ENCODE data around the gene PLPP4. TPM values are rescaled to one million over a fixed set of nuclear protein-coding genes. Genes with fewer than 3 reads are reported as not detected.

PLPP4 gene
- total RNA-seq, 1 donor from 2014 or later: 2.5 TPM

GRCh38 chr10:120483651-120484301, 26.7 kb downstream of the PLPP4 start:
- intact Hi-C loops (cut with DNase I): no loop called here
- H3K9me3 ChIP-seq: no peaks in the 10 kb centered on the region
- H3K36me3 ChIP-seq: no peaks in the 10 kb centered on the region
- H3K27me3 ChIP-seq: no peaks in the 10 kb centered on the region
- DNase-seq (ENCODE audit: extremely low spot score in 2 of 2): no peak
- H3K4me3 ChIP-seq: no peak overlapping the region
- H3K4me1 ChIP-seq: no peaks in the 10 kb centered on the region
- TF ChIP-seq POLR2A (IDR thresholded peaks at IDR 0.05) (no peak), CTCF (IDR thresholded peaks at IDR 0.05) (no peak), POLR2AphosphoS5 (IDR thresholded peaks at IDR 0.05; ENCODE audit: insufficient read depth in 1 of 2, low read depth in 1 of 2) (no peak)
- no peak overlapping the region for H3K27ac ChIP-seq

- Histone ChIP-seq H3K27me3 (no peaks in the 10 kb centered on the region), H3K4me3 (no peak overlapping the region), H3K36me3 (no peaks in the 10 kb centered on the region), H3K9me3 (no peaks in the 10 kb centered on the region), H3K4me1 (no peaks in the 10 kb centered on the region), H3K27ac (no peak overlapping the region)
- intact Hi-C loops (cut with DNase I): no loop called here
- TF ChIP-seq POLR2AphosphoS5 (IDR thresholded peaks at IDR 0.05; ENCODE audit: insufficient read depth in 1 of 2, low read depth in 1 of 2): no peak
- no peak for TF ChIP-seq POLR2A (IDR thresholded peaks at IDR 0.05)
- TF ChIP-seq CTCF (IDR thresholded peaks at IDR 0.05): no peak
- DNase-seq (ENCODE audit: extremely low spot score in 2 of 2): peak in 1 of 2 donors; percentile 40
Observed at GRCh38 chr10:120485946-120486345, 28.9 kb downstream of the PLPP4 start.

- Histone ChIP-seq H3K4me1 (no peaks in the 10 kb centered on the region), H3K9me3 (no peaks in the 10 kb centered on the region), H3K4me3 (no peak overlapping the region), H3K27me3 (no peaks in the 10 kb centered on the region), H3K36me3 (no peaks in the 10 kb centered on the region), H3K27ac (no peak overlapping the region)
- DNase-seq (ENCODE audit: extremely low spot score in 2 of 2): peak; percentile 25 to 56
- intact Hi-C loops (cut with DNase I): no loop called here
- TF ChIP-seq POLR2AphosphoS5 (IDR thresholded peaks at IDR 0.05; ENCODE audit: insufficient read depth in 1 of 2, low read depth in 1 of 2) (no peak), CTCF (IDR thresholded peaks at IDR 0.05) (no peak), POLR2A (IDR thresholded peaks at IDR 0.05) (no peak)
Observed at GRCh38 chr10:120486671-120487205, 29.7 kb downstream of the PLPP4 start.

GRCh38 chr10:120490288-120490687, 33.3 kb downstream of the PLPP4 start:
- Histone ChIP-seq H3K36me3 (no peaks in the 10 kb centered on the region), H3K27ac (no peak overlapping the region), H3K4me3 (no peak overlapping the region), H3K4me1 (no peaks in the 10 kb centered on the region), H3K27me3 (no peaks in the 10 kb centered on the region), H3K9me3 (no peaks in the 10 kb centered on the region)
- no peak for TF ChIP-seq CTCF (IDR thresholded peaks at IDR 0.05)
- TF ChIP-seq POLR2A (IDR thresholded peaks at IDR 0.05): no peak
- TF ChIP-seq POLR2AphosphoS5 (IDR thresholded peaks at IDR 0.05; ENCODE audit: insufficient read depth in 1 of 2, low read depth in 1 of 2): no peak
- DNase-seq (ENCODE audit: extremely low spot score in 2 of 2): peak in 1 of 2 donors; percentile 70
- intact Hi-C loops (cut with DNase I): no loop called here

- no peaks in the 10 kb centered on the region for H3K27me3 ChIP-seq
- DNase-seq (ENCODE audit: extremely low spot score in 2 of 2): peak; percentile 28 to 56
- no peaks in the 10 kb centered on the region for H3K4me1 ChIP-seq
- H3K9me3 ChIP-seq: no peaks in the 10 kb centered on the region
- H3K4me3 ChIP-seq: no peak overlapping the region
- no peaks in the 10 kb centered on the region for H3K36me3 ChIP-seq
- no peak for TF ChIP-seq POLR2AphosphoS5 (IDR thresholded peaks at IDR 0.05; ENCODE audit: insufficient read depth in 1 of 2, low read depth in 1 of 2)
- no peak for TF ChIP-seq POLR2A (IDR thresholded peaks at IDR 0.05)
- TF ChIP-seq CTCF (IDR thresholded peaks at IDR 0.05): no peak
- no peak overlapping the region for H3K27ac ChIP-seq
- intact Hi-C loops (cut with DNase I): no loop called here
Observed at GRCh38 chr10:120492346-120492745, 35.3 kb downstream of the PLPP4 start.
